SK-N-MC (cell line): ENCODE measurements around the gene KBTBD3.
"Not testable (repeated sequence)": the region's sequence is repeated elsewhere in the genome, so short reads cannot be mapped to it uniquely, and the experiment has no call there.

Source experiments
- DNase-seq: peaks from one replicate; pipeline ENCODE4 v3.0.0-alpha.2; 2011; ENCODE audit warnings: low read depth, low spot score
- H3K27ac ChIP-seq: fragments of 200-600 bp; sonication (generic); 2 replicates; pipeline ENCODE4 v1.5.1; 2016; ENCODE audit warnings: mixed run types
- H3K36me3 ChIP-seq: fragments of 200-600 bp; sonication (generic); 2 replicates; pipeline ENCODE4 v1.6.1; 2017; ENCODE audit warnings: antibody characterized with exemption, low read length, mixed read lengths; ENCODE audit not compliant: insufficient read depth
- H3K4me3 ChIP-seq: fragments of 200-600 bp; sonication (generic); 2 replicates; pipeline ENCODE4 v1.5.1; 2016
- H3K9ac ChIP-seq: fragments of 200-600 bp; sonication (generic); 2 replicates; pipeline ENCODE4 v1.8.0; 2017; ENCODE audit warnings: mixed run types, mixed read lengths; ENCODE audit not compliant: insufficient read length
- H3K9me3 ChIP-seq: fragments of 200-600 bp; sonication (generic); 2 replicates; pipeline ENCODE4 v1.6.1; 2017; ENCODE audit warnings: low read depth, mild to moderate bottlenecking, antibody characterized with exemption, low read length, moderate library complexity, mixed read lengths
- EZH2 ChIP-seq: fragments of 200-600 bp; sonication (generic); IDR thresholded peaks from one replicate; pipeline ENCODE4 v1.6.1; 2017; ENCODE audit warnings: antibody characterized with exemption
- FOXP2 ChIP-seq: optimal IDR thresholded peaks from 2 replicates; pipeline ENCODE3; 2011; ENCODE audit warnings: mild to moderate bottlenecking, moderate library complexity; ENCODE audit not compliant: insufficient read depth; ENCODE audit errors: extremely low read length, control extremely low read depth
- POLR2AphosphoS5 ChIP-seq: IDR thresholded peaks from 2 replicates; pipeline ENCODE4 v1.6.1; 2012; ENCODE audit warnings: mild to moderate bottlenecking, low read depth, low read length, borderline replicate concordance

KBTBD3 gene

GRCh38 chr11:106021967-106022794, 55.0 kb downstream of the KBTBD3 start, which contains the start of gene MSANTD4:
MSANTD4 (minus strand) TSS chr11:106022240; CDS start chr11:106010917, 11,323 bp downstream.
- H3K27ac ChIP-seq = 0 out of 2 replicates have a peak within 1 kb of the TSS, but pooled peaks have one; percentile 48
- no peaks in the 10 kb centered on the region for H3K9me3 ChIP-seq
- peak; percentile 97 for DNase-seq
- no peak for TF ChIP-seq EZH2
- peak; percentile 50; the same call in 1 of the 2 replicates for TF ChIP-seq POLR2AphosphoS5
- TF ChIP-seq FOXP2 = no peak
- peak within 1 kb of the TSS; percentile 92 for H3K4me3 ChIP-seq
- peak within 1 kb of the TSS; percentile 79 for H3K9ac ChIP-seq
- H3K36me3 ChIP-seq = peaks cover 7% of the 10 kb centered on the region

- Histone ChIP-seq H3K4me3 (peak overlapping the region; percentile 92), H3K9me3 (no peaks in the 10 kb centered on the region), H3K9ac (peak overlapping the region; percentile 79), H3K36me3 (peaks cover 7% of the 10 kb centered on the region), H3K27ac (no peak overlapping the region)
- TF ChIP-seq POLR2AphosphoS5 (no peak), FOXP2 (no peak), EZH2 (no peak)
- DNase-seq = no peak
Observed at GRCh38 chr11:106021181-106021966, 55.8 kb downstream of the KBTBD3 start.

- H3K4me3 ChIP-seq = no peak overlapping the region
- TF ChIP-seq POLR2AphosphoS5 (no peak), FOXP2 (no peak)
- no peak overlapping the region for H3K9ac ChIP-seq
- no peaks in the 10 kb centered on the region for H3K9me3 ChIP-seq
- no peak overlapping the region for H3K27ac ChIP-seq
- DNase-seq = no peak
- H3K36me3 ChIP-seq = peaks cover 10% of the 10 kb centered on the region
Observed at GRCh38 chr11:106017093-106017492, 60.1 kb downstream of the KBTBD3 start.

GRCh38 chr11:106015066-106015465, 62.1 kb downstream of the KBTBD3 start:
- peaks cover 28% of the 10 kb centered on the region for H3K36me3 ChIP-seq
- no peak overlapping the region for H3K9ac ChIP-seq
- TF ChIP-seq FOXP2 (no peak), EZH2 (no peak), POLR2AphosphoS5 (no peak)
- no peak overlapping the region for H3K4me3 ChIP-seq
- no peak for DNase-seq
- H3K27ac ChIP-seq = no peak overlapping the region
- H3K9me3 ChIP-seq = no peaks in the 10 kb centered on the region

GRCh38 chr11:106014620-106015019, 62.5 kb downstream of the KBTBD3 start:
- peaks cover 30% of the 10 kb centered on the region for H3K36me3 ChIP-seq
- TF ChIP-seq POLR2AphosphoS5 (no peak), FOXP2 (no peak), EZH2 (no peak)
- H3K9me3 ChIP-seq = no peaks in the 10 kb centered on the region
- DNase-seq = no peak
- no peak overlapping the region for H3K27ac ChIP-seq
- no peak overlapping the region for H3K9ac ChIP-seq
- H3K4me3 ChIP-seq = no peak overlapping the region

GRCh38 chr11:106014035-106014434, 63.1 kb downstream of the KBTBD3 start:
- DNase-seq = no peak
- no peak for TF ChIP-seq FOXP2
- no peak for TF ChIP-seq EZH2
- no peak for TF ChIP-seq POLR2AphosphoS5
- Histone ChIP-seq H3K4me3 (no peak overlapping the region), H3K27ac (no peak overlapping the region), H3K9me3 (no peaks in the 10 kb centered on the region), H3K9ac (no peak overlapping the region), H3K36me3 (peaks cover 34% of the 10 kb centered on the region)

GRCh38 chr11:106012744-106013143, 64.4 kb downstream of the KBTBD3 start:
- Histone ChIP-seq H3K4me3 (no peak overlapping the region), H3K27ac (no peak overlapping the region), H3K9ac (no peak overlapping the region), H3K36me3 (peaks cover 45% of the 10 kb centered on the region), H3K9me3 (no peaks in the 10 kb centered on the region; the same call in 1 of the 2 replicates)
- DNase-seq = no peak
- TF ChIP-seq EZH2 (no peak), POLR2AphosphoS5 (no peak), FOXP2 (no peak)

- H3K9me3 ChIP-seq = no peaks in the 10 kb centered on the region; the same call in 1 of the 2 replicates
- no peak overlapping the region for H3K4me3 ChIP-seq
- no peak overlapping the region for H3K27ac ChIP-seq
- no peak for DNase-seq
- no peak overlapping the region for H3K9ac ChIP-seq
- no peak for TF ChIP-seq EZH2
- TF ChIP-seq POLR2AphosphoS5 = no peak
- no peak for TF ChIP-seq FOXP2
- peaks cover 56% of the 10 kb centered on the region for H3K36me3 ChIP-seq
Observed at GRCh38 chr11:106011481-106011880, 65.7 kb downstream of the KBTBD3 start.

GRCh38 chr11:106003094-106003493, 74.1 kb downstream of the KBTBD3 start:
- H3K36me3 ChIP-seq = peaks cover 26% of the 10 kb centered on the region
- H3K9ac ChIP-seq, H3K27ac ChIP-seq, DNase-seq, H3K9me3 ChIP-seq, H3K4me3 ChIP-seq: not testable (repeated sequence)
